Mononuclear cell (primary cell): ENCODE measurements around the gene PRRG1. TPM values are rescaled to one million over a fixed set of nuclear protein-coding genes. Genes with fewer than 3 reads are reported as not detected.
"Not testable (repeated sequence)": the region's sequence is repeated elsewhere in the genome, so short reads cannot be mapped to it uniquely, and the experiment has no call there.

ENCODE experiments used
- H3K27me3 ChIP-seq: 2 replicates; pipeline ENCODE4 v1.6.0; 2011; ENCODE audit warnings: low read length, control low read depth; ENCODE audit not compliant: insufficient read depth
- H3K4me1 ChIP-seq: 2 replicates; pipeline ENCODE4 v1.5.1; 2011; ENCODE audit warnings: mild to moderate bottlenecking, low read length, control low read depth; ENCODE audit not compliant: insufficient read depth
- H3K4me3 ChIP-seq: 2 replicates; pipeline ENCODE4 v1.5.1; 2011; ENCODE audit warnings: mild to moderate bottlenecking, low read length, moderate library complexity
- H3K9me3 ChIP-seq: 2 replicates; pipeline ENCODE4 v1.5.1; 2011; ENCODE audit warnings: low read depth, mild to moderate bottlenecking, control low read depth, low read length
- total RNA-seq: library from RNA; depleted of rRNA; stranded (reverse); fragments of >200 nt; gene quantifications from one replicate; pipeline ENCODE4 v1.2.3, GENCODE V29; 2012

Gene PRRG1
- total RNA-seq, 1 donor, result not detected

DNA sequence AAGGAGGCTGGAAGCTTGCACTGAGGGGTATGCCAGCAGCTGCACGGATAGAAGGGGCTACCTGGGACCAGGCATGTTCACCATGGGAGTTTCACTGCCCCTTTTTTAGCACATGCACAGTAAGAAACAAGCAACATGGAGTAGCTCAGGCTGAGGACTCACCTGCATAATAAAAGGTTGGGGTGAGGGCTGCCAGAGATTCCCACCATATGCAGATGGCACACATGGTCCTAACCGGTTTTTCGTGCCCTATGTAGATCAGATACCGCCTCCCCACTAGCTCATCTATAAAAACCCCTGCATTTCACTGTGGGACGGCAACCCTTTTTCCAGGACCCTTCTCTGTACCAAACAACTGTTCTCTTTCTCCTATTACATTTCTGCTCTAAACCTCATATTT lies 125.3 kb downstream of the PRRG1 start:
- Histone ChIP-seq H3K4me1 (no peaks in the 10 kb centered on the region), H3K4me3 (no peak overlapping the region), H3K27me3 (no peaks in the 10 kb centered on the region), H3K9me3 (no peaks in the 10 kb centered on the region)

DNA sequence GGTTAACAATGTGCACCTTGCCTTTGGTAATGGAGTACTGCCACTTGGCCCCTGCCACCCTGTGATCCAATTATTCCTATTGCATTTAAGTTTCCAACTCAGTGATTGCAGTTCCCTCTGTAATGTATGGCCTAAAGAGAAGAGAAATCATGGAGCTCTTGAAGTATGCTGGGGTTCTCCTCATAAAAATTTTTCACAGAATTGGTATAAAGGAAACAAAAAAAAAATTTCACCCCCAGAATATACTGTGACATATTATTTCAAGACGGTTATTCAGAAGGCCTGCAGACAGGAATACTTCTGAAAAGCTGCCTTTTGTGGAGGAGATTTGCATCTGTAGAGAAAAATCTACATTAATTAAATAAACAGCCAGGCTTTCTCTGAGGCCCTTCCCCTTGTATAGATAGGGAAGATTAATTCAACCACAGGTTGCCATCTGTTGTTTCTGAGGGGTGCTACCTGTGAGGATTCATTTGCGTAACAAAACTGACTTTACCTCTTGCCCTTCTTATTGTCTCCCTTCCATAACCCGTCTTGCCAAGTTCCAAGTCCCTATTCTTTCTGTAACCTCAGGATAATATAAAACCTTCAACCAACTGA lies 127.5 kb downstream of the PRRG1 start:
- H3K27me3 ChIP-seq, result no peaks in the 10 kb centered on the region
- H3K4me1 ChIP-seq, result no peaks in the 10 kb centered on the region
- no peaks in the 10 kb centered on the region for H3K9me3 ChIP-seq
- H3K4me3 ChIP-seq, result no peak overlapping the region

DNA sequence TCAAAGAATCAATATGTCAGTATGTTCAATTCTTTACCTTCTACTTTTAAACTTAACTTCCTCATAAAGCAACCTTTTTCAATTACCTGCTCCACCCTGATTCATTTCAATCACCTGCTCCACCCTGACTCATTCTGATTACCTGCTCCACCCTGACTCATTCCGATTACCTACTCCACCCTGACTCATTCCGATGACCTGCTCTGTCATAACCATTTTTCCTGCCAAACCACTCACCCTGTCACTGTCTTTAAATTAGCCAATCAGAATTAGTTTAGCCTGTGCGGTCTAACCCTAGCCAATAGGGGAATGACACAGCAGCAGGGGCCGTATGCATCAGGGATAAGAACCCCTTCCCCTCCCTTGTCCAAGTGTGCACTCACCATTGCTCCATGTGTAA lies 135.2 kb downstream of the PRRG1 start:
- not testable (repeated sequence) for H3K27me3 ChIP-seq, H3K4me3 ChIP-seq, H3K9me3 ChIP-seq, H3K4me1 ChIP-seq

DNA sequence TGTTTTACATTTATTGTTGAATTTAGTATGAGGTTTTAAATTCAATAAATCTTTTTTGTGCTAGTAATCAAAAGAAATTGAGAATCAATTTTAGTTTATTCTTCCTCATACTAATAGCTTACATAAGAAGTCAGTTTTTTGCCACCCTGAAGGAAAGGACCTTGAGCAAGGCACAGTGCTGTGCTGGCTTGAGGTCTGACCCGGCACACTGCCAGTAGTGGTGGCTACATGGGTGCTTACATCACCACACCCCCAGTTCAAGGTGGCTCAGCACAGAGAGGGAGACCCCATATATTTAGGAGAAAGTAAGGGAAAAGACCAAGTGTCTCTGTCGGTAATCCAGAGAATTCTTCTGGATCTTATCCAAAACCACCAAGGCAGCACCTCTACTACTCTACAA lies 136.3 kb downstream of the PRRG1 start:
- Histone ChIP-seq H3K27me3 (no peaks in the 10 kb centered on the region), H3K4me3 (no peak overlapping the region), H3K4me1 (no peaks in the 10 kb centered on the region), H3K9me3 (no peaks in the 10 kb centered on the region)

DNA sequence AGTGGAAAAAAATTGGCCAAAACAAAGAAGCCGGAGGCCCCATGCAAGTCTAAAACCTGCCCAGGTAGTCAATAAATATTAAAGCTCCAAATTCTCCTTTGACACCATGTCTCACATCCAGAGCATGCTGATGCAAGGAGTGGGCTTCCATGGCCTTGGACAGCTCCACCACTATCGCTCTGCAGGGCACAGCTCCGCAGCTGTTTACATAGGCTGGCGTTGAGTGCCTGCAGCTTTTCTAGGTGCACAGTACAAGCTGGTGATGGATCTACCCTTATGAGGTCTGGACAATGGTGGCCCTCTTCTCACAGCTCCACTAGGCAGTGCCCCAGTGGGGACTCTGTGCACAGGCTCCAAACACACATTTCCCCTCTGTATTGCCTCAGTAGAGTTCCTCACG lies 138.1 kb downstream of the PRRG1 start:
- no peaks in the 10 kb centered on the region for H3K9me3 ChIP-seq
- H3K27me3 ChIP-seq, result no peaks in the 10 kb centered on the region
- no peaks in the 10 kb centered on the region for H3K4me1 ChIP-seq
- no peak overlapping the region for H3K4me3 ChIP-seq

DNA sequence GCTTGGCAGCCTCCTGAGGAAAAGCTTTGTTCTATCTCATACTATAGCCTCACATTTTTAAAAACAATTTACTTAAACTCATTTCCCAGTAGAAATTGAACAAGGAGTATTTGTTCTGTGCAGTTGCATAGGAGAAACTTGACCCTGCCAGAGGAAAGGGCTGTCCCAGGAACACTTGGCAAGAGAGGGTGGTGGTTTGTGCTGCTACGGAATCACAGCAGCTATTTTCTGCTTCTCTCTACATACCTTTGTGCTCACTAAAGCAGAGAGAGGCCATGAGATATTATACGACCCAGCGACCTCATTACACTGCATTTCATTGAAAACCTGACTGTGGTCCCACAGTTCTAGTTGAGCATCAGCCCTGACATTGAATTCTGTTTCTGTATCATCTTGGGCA lies 139.2 kb downstream of the PRRG1 start:
- H3K4me1 ChIP-seq, result no peaks in the 10 kb centered on the region
- H3K27me3 ChIP-seq, result no peaks in the 10 kb centered on the region
- H3K4me3 ChIP-seq, result no peak overlapping the region
- H3K9me3 ChIP-seq, result no peaks in the 10 kb centered on the region

DNA sequence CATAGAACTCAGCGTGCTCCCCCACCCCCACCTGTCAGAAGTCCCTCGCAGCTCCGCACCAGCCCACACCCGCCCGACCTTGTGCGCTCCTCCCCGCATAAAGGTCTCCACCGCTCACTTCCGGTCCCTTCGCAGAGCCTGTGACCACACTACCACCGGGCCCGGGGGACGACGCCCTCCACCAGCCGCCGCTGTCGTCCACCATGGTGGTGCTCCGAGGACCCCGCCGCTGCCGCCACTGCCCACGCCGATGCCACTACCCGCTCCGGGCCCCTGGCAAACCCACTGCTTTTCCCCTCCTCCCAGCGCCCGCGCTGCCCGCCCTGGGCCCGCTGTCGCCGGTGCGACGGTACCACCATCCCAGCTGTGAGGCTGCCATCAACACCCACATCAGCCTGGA lies 142.5 kb downstream of the PRRG1 start:
- Histone ChIP-seq H3K4me3 (no peak overlapping the region), H3K27me3 (no peaks in the 10 kb centered on the region), H3K4me1 (no peaks in the 10 kb centered on the region), H3K9me3 (no peaks in the 10 kb centered on the region)

DNA sequence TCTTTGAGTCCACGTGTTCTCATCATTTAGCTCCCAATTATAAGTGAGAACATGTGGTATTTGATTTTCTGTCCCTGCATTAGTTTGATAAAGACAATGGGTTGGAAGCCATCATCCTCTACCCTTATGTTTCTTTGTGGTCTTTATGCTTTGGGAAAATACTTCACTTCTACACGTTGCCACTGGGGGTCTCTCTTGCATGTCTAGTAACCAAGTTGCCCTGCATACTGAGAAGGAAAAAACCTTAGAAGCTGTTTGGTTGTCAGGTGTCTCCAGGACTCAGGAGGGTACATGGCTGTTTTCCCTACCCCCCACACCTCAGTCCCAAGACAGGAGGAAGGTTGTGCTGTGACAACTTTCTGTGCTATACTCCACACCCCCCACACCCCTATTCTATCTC lies 146.6 kb downstream of the PRRG1 start:
- not testable (repeated sequence) for H3K4me1 ChIP-seq, H3K9me3 ChIP-seq

DNA sequence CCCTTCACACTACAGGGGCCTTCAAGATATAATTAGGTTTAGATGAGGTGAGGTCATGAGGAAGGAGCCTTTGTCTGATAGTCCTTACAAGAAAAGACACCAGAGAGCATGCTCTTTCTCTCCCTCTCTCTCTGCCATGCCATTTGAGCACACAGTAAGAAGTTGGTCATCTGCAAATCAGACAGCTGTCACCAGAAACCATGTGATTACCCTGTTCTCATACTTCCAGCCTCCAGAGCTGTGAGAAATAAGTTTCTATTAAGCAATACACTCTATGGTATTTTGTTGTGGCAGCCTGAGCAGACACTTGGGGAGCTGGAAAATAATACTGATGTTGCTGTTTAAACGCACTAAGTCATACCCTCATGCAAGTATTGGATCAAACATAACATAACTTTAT lies 148.0 kb downstream of the PRRG1 start:
- not testable (repeated sequence) for H3K27me3 ChIP-seq, H3K4me3 ChIP-seq, H3K9me3 ChIP-seq, H3K4me1 ChIP-seq

More for the DNA sequence above, 146.6 kb downstream of the PRRG1 start:
- not testable (repeated sequence) for H3K4me3 ChIP-seq, H3K27me3 ChIP-seq

DNA sequence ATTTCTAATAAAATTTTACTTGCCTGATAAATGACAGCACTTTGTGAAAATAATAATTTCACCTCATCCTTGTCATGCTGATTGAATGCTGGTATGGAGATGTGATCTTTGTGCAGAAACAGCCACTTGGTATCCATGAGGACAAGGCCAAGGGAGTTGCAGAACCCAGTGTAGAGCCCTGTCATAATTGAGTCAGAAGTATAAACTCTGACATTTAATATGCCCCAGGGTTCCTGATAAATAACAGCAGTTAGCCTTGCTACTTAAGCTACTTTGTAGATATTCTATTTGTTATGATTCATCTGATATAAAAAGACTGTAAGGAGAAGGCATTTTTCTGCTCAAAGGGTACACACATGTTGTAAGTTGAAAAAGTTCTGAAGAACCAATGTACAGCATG lies 149.2 kb downstream of the PRRG1 start:
- not testable (repeated sequence) for H3K4me3 ChIP-seq, H3K9me3 ChIP-seq, H3K27me3 ChIP-seq, H3K4me1 ChIP-seq

DNA sequence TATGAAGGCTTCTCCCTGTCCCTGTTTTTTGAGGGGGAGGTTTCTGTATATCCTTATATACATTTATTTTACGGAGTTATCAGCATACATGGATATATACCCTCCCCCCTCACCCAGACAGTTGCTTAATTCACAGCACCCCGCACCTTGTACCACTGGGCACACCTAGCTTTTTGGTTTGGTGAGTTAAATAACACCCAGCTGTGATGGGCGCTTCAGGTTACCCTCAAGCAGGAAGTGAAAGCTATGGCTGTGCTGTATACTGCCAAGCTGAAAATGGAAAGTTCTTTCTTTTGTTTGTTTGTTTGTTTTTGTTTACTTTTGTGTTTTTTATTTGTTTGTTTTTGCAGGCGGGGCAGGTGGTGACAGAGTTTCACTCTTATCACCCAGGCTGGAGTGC lies 150.5 kb downstream of the PRRG1 start:
- H3K4me1 ChIP-seq, H3K4me3 ChIP-seq, H3K9me3 ChIP-seq, H3K27me3 ChIP-seq: not testable (repeated sequence)

DNA sequence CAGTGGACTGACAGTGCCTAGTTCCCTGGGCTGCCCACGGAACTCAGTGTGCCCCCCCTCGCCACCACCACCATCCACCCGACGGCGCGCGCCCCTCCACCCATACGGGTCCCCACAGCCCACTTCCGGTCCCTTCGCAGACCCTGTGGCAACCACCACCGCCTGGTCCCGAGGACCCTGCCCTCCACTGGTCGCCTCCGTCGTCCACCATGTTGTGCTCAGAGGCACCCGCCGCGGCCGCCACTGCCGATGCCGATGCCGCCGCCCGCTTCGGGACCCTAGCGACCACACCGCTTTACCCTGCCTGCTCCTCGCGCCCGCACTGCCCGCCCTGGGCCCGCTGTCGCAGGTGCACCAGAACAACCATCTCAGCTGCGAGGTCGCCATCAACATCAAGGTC lies 155.8 kb downstream of the PRRG1 start:
- Histone ChIP-seq H3K4me1 (no peaks in the 10 kb centered on the region), H3K9me3 (no peaks in the 10 kb centered on the region), H3K4me3 (no peak overlapping the region), H3K27me3 (no peaks in the 10 kb centered on the region)

Other genes starting within 250 kb of the PRRG1 start
- gene LANCL3, start 222.3 kb downstream of the PRRG1 start, total RNA-seq, result 1.2 TPM